Stimulated activated CD4-positive, alpha-beta T cell treated with anti-CD3 and anti-CD28 coated beads, Interleukin-1b, Interleukin-23, amount 100 ng/mL, for 1 hour (primary cell): ENCODE data around the gene LINC01488.

ENCODE experiments used
- DNase-seq, 2 donors: peaks; one replicate each; pipeline ENCODE4 v3.0.0-alpha.2; 2020; ENCODE audit warnings: low read depth in 2 of 2

Gene LINC01488

DNA sequence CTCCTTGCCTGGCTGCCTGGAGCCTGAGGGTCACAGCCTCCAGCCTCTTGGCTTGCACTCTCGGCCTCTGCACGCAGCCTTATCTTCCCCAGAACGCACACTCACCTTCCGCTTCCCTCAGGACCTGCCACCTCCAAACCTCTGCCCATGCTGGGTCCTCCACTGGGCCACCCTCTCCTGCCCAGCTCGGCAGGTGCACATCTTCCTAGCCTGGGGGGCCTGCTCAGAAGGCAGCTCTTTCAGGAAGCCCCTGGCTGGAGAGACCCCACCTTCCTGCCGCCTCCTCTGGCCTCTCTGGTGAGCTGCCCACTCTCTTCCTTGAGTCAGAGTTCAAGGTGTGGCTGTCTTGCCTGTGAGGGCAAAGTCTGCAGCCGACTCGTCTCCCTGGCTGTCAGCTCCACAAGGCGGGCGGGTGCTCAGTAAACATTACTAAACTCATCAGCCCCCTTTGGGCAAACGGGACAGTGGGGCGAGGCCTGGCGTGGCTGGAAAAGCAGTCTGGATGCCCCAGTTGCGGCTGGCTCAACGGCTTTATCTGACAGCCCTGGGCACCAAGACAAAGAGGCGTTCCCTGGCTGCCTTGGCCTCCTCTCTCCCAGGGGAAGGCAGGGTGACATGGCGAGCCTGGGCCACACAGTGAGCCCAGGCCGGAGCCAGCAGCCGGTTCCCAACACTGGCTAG lies 1.7 kb upstream of the LINC01488 start:
- no peak for DNase-seq

DNA sequence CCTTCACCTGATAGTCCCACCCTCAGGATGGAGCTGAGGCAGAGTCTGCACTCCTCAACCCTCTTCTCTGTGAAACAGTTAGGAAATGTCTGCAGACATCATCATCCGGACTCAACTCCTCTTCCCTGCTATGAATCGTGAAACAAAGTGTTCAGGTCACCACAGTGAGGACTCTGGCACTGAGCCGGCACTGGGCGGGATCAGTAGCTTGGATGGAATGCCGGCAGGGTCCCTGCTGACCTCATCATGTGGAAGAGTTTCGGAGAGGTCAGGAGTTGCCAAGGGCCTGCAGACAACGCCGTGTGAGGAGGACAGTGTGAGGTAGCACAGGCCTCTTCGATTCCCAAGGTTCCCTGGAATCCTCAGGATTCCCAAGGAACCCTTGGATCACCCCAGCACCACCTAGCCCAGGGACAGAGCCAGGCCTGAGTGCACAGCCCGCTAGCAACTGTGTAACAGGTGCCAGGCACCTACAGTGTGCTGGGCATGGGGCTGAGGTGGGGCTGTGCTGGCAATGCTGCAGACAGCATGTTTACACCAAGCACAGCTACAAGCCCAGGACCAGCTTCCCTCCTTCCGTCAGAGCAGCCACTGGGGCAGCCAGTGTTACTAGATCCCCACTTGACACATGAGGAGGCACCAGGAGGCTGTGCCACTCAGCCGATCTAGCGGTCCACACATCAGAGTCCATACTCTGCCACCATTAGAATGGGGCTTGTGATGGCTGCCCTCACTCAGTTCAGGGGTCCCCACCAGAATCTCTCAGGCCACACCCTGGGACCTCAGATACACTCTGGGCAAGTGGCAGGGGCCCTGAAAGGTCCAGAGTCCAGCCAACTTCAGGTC lies 693 bp upstream of the LINC01488 start:
- no peak for DNase-seq

DNA sequence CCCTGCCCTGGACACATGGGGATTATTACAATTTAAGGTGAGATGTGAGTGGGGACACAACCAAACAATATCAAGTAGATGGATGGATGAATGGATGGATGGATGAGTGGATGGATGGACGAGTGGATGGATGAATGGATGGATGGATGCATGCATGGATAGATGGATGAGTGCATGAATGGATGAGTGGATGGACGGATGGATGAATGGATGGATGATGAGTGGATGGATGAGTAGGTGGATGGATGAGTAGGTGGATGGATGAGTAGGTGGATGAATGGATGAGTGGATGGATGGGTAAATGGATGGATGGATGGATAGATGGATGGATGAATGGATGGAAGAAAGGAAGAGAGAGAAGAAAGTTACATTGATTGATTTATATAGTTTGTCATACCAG lies 859 bp downstream of the LINC01488 start:
- DNase-seq = no peak

DNA sequence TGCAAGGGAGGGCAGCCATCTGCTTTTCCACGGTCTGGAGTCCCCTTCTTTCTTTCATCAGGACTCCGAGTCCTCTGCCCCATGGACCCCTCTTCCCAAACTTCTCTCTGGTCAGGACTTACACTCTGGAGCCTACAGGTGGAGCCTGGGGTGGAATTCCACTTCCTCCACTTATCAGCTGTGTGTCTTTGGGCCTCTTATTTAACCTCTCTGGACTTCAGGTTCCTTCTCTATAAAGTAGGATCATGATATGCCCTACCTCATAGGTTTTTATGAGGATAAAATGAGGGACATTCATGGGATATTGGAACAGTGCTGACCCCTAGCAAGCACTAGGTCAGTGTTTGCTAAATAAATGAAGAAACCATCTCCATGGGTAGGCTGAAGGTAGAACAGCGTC lies 1.7 kb downstream of the LINC01488 start:
- no peak for DNase-seq

DNA sequence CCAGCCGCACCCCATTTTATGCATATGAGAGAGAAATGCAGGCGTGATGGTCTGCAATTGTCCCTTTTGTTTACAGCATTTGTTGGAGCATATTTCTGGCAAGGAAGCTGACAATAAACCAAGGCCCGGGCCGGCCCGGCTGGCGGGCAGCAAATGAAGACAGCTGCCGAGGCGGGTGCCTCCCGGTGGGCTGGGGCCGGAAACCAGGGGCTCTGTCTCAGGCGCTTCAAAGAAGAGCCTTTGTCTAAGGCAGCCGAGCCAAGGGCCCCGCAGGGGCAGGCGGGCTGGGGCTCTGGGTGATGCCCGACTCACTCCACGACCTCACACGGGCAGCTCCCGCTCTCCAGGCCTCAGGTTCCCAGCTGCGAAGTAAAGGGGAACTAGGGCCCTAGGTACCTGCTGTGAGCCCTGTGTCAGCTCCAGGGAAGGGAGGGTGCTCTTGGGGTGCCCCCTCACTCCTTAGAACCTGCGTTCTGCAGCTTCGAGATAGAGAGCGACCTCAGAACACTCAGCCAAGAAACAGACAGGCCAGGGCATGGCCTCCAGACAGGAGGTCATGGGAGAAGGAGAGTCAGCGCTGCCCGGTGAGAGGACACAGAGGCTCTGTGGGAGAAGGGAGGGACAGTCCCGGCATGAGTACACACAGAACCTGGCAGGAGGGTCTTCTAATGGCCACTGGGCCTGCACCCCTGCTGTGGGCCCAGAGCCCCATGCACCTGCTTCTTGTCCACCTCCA lies 2.4 kb downstream of the LINC01488 start:
- DNase-seq = no peak

DNA sequence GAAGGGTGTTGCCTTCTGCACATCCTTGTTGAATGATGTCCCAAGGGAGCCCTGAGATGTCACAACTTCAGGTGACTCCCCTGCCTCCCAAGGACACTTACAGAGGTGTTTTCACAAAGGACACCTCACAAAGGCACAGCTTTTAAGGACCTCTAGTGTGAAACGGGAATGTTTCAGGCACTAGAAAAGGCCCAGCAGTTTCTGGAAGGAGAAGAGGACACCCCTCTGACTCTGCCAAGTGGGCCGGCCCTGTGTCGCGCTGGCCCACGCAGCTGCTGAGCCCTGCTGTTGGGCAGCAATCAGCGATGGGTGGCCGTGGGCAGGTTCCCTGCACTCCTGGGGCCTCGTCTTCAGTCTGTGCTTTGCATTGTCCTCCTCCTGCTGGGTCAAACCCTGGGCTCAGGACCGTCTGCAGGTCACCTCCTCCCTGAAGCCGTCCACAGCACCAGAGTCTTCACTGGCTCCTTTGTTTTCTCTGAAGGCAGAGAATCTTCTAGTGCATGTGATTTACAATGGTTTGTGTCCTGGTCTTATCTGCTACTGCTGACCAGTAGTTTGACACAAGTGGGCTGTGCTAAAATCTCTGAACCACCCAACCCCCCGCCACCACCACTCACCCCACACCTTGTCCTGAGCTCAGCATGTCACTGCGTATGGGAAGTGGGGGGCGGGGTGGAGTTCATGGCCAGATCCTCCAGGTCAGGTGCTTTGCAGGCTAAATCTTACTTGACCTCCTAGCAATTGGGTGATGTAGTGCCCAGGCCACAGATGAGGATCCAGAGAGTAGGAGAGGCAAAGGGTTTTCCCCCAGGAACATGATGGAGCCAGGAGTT lies 3.2 kb downstream of the LINC01488 start:
- no peak for DNase-seq

DNA sequence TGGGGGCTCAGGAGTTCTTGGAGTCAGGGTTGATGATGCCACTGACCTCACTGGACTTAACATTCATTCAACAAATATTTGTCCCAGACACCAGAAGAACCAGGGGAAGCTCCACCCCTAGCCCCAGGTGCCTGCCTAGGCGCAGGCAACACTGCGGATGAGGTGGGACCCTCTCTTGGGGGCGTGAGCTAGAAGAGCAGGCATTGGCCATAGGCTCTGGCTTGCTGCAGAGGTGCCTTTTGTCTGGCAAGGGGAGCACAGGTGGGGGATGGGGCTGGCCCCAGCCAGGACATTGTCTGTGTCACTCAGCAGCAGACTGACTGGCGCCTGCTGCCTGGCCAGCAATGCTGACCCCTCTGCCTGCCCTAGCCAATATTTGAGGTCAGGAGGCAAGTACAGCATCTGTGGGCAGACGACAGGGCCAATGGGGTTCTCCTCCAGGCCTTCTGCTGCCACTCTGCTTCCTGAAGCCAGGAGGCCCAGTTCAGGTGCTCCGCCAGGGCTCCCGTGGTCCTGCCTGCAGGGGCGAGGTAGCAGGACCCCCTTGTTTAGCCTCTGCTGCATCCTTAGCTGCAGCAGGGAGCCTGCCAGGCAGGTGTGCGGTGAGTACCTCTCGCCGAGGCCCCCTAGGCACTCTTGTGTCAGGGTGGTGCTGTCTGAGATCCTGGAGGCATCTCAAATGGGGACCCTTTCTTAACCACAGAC lies 4.0 kb downstream of the LINC01488 start:
- no peak for DNase-seq

DNA sequence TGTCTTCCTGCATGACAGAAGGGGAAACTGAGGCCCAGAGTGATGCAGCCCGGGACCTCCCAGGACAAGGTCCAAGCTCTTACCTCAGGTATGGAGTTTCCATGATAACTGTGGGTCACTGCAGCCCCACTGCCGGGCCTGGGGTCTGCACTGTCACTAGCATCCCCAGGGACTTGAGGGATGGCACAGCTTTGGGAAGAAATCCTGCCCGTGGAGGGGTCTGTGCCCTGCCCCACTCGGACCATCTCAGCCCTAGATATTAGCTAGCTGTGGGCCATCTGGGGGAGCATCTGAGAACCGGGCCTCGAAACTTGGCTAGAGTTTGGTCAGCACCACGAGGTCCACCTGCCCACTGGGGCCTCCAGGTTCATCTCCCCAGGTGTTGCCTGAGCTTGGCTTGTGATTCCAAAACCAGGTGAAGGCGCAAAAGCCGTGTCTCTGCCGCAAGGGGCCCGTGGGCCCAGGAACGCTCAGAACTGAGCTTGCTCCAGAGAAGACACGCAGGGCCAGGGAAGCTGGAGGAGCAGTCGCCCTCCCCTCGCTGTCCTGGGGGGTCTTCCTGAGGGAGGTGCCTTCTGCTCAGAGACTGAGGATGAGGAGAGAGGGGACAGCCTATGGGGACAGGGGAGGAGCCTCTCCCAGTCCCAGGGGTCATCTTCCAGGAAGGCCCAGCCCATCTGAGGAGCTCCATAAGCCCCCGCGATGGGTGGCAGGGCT lies 4.8 kb downstream of the LINC01488 start:
- no peak for DNase-seq

DNA sequence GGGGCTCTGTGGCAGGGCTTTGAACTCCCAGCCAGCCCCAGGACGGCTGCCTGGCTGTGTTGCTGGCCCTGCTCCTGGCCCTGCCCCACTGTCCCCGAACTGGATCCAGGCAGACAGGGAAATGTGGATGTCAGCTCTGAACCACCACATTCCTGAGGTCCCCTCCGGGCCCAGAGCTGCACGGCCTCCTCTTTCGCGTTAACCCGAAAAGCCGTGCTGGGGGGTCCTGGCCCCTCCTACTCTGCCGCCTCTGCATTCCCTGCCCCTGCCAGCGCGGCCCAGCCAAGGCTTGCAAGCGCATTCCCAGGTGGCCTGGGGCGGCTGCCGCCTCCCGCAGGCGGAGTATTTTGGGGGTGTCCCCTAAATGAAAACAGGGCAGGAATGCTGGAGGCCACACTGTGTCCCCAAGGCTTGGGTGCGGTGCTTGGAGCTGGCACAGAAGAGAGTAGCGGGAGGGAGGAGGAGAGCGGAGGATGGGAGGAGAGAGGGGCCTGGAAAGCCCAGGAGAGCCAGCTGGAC lies 5.4 kb downstream of the LINC01488 start:
- no peak for DNase-seq

DNA sequence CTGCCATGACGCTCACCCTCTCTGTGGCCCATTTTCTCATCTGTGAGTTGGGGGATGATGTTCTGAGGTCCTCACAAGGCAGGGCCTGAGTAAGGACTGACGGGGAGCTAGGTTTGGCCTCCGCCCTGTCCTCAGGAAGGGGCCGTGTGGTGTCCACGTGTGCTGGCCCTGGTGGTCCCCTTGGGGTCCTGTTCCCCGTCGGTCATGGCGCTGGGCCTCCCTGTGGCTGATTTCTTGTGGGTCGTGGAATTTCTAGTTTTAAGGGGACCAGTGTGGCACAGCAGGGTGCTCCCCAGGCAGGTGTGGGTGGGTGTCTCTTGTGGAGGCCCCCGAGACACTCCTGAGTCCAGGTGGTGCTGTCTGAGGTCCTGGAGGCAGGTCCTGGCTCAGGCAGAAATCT lies 5.9 kb downstream of the LINC01488 start:
- no peak for DNase-seq

DNA sequence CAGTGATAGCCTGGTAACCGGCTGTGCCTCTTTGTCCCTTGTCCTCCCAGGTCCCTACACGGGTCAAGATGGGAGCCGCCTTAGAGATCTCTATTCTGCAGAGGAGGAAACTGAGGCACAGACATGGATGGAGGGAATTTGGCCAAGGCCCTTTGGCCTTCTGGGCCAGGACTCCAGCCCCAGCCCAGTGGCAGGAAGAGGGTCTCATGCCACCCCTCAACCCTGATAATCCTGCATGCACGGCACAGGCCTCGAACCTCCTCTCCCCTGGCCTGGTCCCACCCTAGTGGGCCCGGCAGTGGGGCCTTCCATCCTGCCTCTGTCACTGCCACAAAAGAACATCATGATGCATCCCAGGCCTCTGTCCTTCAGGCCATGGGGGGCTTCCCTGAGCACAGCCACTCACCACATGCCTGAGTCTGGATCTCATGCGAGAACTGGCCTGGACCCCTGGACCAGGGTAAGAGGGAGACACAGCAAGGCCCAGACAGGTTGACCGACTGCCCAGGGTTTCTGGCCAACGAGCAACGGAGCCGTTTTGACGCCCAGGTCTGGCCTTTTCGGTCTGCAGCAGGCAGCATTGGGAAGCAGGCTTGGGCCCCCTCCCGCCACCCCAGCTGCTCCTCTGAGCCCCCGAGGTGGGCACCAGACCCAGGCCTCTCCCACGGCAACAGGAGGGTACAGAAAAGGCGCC lies 6.5 kb downstream of the LINC01488 start:
- DNase-seq = no peak

DNA sequence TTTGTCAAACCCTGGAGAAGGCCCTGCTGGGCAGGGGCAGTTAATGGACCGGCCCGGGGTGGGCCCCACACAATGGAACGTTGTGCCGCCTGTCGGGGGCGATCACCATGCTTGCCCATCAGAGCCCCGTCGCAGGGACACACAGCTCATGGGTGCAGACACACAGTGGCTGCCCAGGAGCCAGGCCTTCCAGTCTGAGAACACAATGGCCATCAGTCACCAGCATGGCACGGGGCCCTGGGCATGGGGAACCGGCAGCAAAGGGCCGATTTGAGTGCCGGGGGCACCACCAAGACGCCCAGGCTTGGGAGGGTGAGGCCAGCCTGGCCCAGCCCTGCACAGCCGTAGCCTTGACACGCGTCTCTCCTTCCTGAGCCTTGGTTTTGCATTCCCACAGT lies 7.1 kb downstream of the LINC01488 start:
- DNase-seq = no peak

DNA sequence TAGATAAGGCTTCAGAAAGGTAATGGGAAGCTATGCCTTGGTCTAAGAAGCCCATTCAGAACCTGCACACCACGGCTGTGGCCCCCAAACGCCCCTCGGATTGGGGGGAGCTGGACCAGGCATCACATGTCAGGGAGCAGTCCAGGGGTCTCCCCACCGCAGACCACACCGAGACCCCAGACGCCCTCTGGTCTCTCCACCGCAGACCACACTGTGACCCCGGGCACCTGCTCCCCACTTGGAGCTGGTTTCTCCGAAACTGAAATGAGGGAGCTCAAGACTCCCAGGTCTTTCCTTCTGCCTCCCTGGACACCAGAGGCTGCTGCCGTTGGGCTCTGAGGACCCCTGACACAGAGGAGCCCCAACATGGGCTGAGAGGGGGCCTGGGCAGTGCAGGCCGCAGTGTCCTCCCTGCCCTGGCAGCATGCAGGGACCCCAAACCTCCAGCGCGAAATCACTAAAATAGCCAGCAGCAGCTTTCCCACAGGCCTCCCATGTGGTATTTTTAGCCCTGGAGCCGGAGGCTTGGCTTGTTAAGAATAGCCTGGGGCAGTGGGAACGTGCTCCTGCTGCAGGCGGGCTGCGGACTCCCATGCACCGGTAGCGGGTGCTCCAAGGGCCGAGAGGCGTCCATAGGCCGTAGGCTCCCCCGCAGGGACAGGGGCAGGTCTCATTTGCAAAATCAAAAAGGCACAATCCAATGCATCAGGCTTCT lies 7.7 kb downstream of the LINC01488 start:
- no peak for DNase-seq

DNA sequence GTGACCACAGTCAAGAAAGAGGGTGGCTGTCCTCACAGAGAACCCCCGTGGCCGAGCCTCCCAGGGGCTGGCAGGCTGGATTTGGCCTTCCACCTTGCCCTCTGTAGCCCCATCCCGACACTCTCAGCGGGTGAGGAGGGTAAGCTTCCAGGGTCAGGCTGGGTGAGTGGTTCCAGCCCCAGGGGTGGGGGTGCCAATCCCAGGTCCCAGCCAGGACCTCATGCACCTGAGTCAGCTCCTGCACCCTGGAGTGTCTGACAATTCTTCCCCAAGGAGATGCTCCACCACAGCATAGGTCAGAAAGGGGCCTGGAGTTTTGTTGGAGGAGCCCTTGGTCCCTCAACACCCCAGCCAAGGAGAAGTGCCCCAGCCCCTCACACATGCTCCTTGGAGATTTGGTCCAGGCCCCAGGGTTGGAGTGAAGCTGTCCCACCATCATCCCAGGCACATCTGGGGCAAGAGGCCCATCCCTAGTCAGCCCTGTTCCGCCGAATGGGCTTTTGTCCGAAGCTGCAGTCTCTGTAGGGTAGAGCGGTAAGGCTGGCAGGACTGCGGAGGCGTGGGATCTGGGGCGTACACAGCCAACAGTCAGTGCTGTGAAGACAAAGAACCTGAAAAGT lies 8.4 kb downstream of the LINC01488 start:
- no peak for DNase-seq

DNA sequence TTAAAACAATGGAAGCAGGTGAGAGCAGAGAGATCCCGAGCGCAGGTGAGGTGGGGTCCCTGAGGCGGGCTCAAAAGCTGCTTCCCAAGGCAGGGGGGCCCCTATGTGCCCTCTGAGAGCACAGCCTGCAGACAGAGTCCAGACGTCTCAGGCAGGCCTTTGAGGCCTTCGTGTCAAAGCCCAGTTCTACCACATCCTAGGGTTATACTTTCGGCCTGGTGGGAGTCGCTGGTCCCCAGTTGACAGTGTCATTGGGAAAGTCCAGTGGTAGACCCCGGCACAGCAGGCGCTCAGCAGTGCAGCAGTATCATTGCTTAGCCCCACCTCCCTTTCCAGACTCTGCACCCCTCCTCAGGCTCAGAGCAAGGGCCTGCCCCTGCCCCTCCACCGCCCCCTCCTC lies 9.1 kb downstream of the LINC01488 start:
- DNase-seq = no peak

DNA sequence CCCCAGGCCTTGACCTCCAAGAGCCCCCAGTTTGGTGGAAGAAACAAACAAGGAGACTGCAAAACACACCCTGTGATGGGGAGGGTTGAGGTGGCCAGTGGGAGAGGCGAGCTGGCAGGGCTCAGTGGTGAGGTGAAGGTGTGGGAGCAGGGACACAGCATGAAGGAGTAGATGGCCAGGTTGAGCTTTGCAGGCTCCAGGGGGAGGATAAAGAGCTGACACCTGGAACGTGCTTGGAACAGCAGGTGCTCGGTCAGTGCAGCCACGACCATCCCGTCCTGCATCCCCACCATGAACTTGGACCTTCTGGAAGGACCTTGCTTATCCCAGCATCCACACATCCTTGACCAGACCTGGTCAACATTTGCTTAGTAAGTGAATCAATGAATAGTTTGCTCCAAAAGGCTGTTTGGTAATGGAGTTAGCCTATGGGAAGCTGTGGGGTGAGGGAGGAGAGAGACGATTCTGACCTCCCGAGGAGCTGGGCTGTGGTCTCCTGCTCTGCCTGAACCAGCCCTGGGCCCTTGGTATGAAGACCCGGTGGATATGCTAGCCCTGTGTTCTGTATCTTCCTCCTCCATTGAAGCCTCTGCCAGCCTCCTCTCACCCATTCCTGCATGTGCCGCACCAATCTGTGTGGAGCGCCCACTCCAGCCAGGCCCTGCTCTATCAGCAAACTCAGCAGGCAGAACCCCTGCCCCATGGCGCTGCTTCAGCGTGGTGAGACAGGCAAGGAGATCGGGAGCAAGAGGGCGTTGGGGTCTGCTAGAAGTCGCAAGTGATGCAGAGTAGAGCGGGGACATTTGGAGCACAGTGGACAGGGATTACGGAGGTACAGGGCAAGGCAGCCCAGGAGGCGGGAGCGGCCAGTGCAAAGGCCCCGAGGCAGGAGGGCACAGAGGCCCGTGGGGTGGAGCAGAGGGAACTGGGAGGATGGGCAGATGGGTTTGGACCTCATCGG lies 9.9 kb downstream of the LINC01488 start:
- DNase-seq = no peak
